GM04504 (cell line): ENCODE data around the gene ITGA1.
A peak's percentile ranks its signal among the peaks of the same experiment; 100 is the strongest.
"Not testable (repeated sequence)": the region's sequence is repeated elsewhere in the genome, so short reads cannot be mapped to it uniquely, and the experiment has no call there.

Experiments used
- DNase-seq: peaks from one replicate; pipeline ENCODE4 v3.0.0-alpha.2; 2012; ENCODE audit warnings: low read depth

Gene ITGA1

GRCh38 chr5:52831786-52832511 lies 44.2 kb downstream of the ITGA1 start:
- no peak for DNase-seq

GRCh38 chr5:52834320-52834719 lies 46.6 kb downstream of the ITGA1 start:
- no peak for DNase-seq

GRCh38 chr5:52837068-52837467 lies 49.4 kb downstream of the ITGA1 start:
- DNase-seq: no peak

- DNase-seq: no peak
Measured at GRCh38 chr5:52837591-52838001, 49.9 kb downstream of the ITGA1 start.

- DNase-seq: no peak
Measured at GRCh38 chr5:52838326-52839015, 50.8 kb downstream of the ITGA1 start.

- no peak for DNase-seq
Measured at GRCh38 chr5:52839285-52839684, 51.6 kb downstream of the ITGA1 start.

- no peak for DNase-seq
Measured at GRCh38 chr5:52840277-52841050, 52.7 kb downstream of the ITGA1 start.

- DNase-seq: no peak
Measured at GRCh38 chr5:52841114-52841513, 53.4 kb downstream of the ITGA1 start.

- no peak for DNase-seq
Measured at GRCh38 chr5:52842111-52842510, 54.4 kb downstream of the ITGA1 start.

- DNase-seq: no peak
Measured at GRCh38 chr5:52844885-52845284, 57.2 kb downstream of the ITGA1 start.

- peak; percentile 57 for DNase-seq
Measured at GRCh38 chr5:52846182-52846842, 58.6 kb downstream of the ITGA1 start.

GRCh38 chr5:52848688-52849087 lies 61.0 kb downstream of the ITGA1 start:
- not testable (repeated sequence) for DNase-seq

GRCh38 chr5:52849544-52849943 lies 61.8 kb downstream of the ITGA1 start:
- no peak for DNase-seq

- DNase-seq: peak; percentile 45
Measured at GRCh38 chr5:52853650-52854049, 65.9 kb downstream of the ITGA1 start.

- DNase-seq: no peak
Measured at GRCh38 chr5:52854301-52854700, 66.6 kb downstream of the ITGA1 start.

GRCh38 chr5:52854949-52855348 lies 67.2 kb downstream of the ITGA1 start:
- DNase-seq: no peak

- no peak for DNase-seq
Measured at GRCh38 chr5:52856564-52856963, 68.8 kb downstream of the ITGA1 start.

GRCh38 chr5:52859628-52860027 lies 71.9 kb downstream of the ITGA1 start:
- peak; percentile 44 for DNase-seq

- DNase-seq: no peak
Measured at GRCh38 chr5:52861368-52861767, 73.7 kb downstream of the ITGA1 start.

GRCh38 chr5:52863715-52864290 lies 76.1 kb downstream of the ITGA1 start:
- no peak for DNase-seq

- DNase-seq: peak; percentile 68
Measured at GRCh38 chr5:52864371-52864770, 76.7 kb downstream of the ITGA1 start.

GRCh38 chr5:52864884-52865283 lies 77.2 kb downstream of the ITGA1 start:
- no peak for DNase-seq
